ENCODE data around the gene GAS2.
"Not testable (repeated sequence)": the region's sequence is repeated elsewhere in the genome, so short reads cannot be mapped to it uniquely, and the experiment has no call there.

GAS2 gene

DNA sequence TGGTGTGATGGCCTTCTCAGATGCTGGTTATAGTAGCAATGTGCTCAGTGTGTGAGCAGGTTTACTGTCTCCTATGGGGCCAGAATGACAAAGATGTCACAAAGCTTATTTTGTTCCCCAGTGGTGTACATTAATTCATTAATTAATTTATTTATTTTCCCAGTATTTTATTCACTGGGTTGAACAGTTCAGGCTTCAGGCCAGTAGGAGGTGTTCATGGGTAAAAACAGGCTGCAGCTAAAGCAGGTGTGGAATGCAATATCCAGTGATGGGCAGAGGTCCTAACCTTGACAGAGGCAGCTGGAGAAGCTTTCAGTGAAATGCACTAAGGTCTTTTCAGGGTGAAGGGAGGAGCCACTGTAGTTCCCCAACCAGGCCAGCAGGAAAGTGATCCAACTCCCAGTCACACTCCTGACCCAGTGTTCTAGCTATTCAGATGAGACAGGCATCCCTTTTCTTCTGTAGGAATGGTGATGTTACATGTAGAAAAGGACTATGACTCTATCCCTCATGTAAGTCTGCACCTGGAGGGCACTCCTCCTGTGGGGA, 33.0 kb upstream of the GAS2 start:
- no peak for DNase-seq (ENCODE audit: extremely low read depth, low read depth)
- TF ChIP-seq, protein P1, sequence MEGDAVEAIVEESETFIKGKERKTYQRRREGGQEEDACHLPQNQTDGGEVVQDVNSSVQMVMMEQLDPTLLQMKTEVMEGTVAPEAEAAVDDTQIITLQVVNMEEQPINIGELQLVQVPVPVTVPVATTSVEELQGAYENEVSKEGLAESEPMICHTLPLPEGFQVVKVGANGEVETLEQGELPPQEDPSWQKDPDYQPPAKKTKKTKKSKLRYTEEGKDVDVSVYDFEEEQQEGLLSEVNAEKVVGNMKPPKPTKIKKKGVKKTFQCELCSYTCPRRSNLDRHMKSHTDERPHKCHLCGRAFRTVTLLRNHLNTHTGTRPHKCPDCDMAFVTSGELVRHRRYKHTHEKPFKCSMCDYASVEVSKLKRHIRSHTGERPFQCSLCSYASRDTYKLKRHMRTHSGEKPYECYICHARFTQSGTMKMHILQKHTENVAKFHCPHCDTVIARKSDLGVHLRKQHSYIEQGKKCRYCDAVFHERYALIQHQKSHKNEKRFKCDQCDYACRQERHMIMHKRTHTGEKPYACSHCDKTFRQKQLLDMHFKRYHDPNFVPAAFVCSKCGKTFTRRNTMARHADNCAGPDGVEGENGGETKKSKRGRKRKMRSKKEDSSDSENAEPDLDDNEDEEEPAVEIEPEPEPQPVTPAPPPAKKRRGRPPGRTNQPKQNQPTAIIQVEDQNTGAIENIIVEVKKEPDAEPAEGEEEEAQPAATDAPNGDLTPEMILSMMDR (IDR thresholded peaks at IDR 0.05; ENCODE audit: low read depth, low read length) = no peak

DNA sequence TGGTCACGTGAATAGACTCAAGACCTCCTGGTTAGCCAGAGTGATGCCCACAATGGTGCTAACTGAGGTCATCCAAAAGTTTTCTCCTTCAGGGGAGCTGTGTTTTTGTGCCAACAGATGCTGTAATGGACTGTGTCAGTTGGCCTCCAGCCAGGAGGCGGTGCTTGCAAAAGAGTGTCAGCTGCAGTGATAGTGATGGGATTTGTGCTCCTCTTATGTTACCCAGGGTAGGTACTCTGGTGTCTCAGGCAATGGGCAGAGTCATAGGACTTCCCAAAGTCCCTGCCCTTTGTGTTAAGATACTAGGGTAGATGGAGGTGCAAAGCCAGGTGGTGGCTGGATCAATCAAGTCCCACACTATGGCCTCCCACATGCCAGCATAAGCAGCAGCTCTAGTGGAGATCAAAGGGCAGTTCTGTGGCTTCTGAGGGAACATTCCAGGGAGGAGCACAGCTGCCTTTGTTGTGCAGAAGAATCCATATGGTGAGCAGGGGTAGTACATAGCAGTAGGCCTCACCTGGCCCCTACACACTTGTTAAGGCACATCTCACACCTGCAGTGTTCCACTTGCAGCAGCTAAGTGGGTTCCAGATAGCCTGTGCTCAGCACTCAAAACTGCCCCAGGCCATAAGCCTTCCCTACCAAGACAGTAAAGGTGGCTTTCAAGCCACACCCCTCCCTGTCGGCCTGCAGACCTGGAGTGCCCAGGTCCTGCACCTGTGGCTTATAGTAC, 31.3 kb upstream of the GAS2 start:
- no peak for DNase-seq (ENCODE audit: extremely low read depth, low read depth)
- TF ChIP-seq, protein P1 (IDR thresholded peaks at IDR 0.05; ENCODE audit: low read depth, low read length) = no peak

DNA sequence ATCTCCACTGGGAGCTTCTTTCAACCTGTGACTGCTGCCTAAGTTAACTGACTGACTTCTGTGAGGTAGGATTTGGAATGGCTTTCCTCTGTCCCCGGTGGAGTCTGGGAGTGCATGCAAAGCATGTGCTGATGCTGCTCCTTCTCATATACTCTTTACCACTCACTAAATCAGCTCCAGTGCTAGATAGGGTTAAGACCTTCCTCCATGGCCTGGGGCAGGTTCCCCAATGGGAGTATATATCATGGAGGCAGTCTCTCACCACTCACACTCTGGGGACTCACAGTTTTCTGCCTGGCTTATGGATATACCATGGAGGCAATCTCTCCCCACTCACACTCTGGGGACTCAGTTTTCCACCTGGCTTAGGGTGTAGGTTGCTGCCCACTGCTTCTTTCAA, 30.7 kb upstream of the GAS2 start:
- TF ChIP-seq, protein P1 (IDR thresholded peaks at IDR 0.05; ENCODE audit: low read depth, low read length) = no peak
- no peak for DNase-seq (ENCODE audit: extremely low read depth, low read depth)

DNA sequence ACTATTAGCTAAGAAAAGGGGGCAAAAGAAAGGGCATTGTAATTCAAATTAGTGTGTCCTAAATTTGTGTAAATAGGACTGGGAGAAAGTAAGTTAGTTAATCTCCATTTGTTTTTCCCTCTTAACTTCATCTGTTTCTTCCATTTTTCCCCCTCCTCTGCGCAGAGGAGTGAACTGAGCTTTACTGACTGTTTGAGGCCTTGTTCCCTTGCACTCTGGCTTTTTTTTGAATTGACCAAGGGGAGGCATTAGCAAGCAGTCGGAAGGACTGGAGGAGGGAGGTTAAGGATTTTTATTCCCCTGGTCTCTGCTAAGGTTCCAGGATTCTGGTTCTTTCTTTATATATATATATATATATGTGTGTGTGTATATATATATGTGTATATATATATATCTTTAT, 25.5 kb upstream of the GAS2 start:
- no peak for DNase-seq (ENCODE audit: extremely low read depth, low read depth)
- TF ChIP-seq, protein P1 (IDR thresholded peaks at IDR 0.05; ENCODE audit: low read depth, low read length) = no peak

DNA sequence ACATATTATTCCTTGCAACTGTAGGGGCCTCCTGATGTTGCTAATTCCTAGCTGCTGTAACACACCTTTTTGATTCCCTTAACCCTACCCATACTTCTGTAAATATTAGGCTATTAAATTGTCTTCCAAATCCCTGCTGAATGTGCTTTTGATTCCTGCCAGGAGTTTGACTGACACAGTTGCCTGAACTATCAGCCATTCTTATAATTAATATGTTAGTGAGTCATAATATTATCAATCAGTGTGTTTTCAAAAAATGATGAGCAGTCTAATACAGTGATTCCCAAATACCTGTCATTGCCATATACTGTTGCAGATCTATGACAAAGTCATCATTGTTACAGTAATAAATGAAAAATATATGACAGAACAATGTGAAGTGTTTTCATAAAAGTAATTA, 24.9 kb upstream of the GAS2 start:
- DNase-seq (ENCODE audit: extremely low read depth, low read depth) = no peak
- TF ChIP-seq, protein P1 (IDR thresholded peaks at IDR 0.05; ENCODE audit: low read depth, low read length) = no peak

DNA sequence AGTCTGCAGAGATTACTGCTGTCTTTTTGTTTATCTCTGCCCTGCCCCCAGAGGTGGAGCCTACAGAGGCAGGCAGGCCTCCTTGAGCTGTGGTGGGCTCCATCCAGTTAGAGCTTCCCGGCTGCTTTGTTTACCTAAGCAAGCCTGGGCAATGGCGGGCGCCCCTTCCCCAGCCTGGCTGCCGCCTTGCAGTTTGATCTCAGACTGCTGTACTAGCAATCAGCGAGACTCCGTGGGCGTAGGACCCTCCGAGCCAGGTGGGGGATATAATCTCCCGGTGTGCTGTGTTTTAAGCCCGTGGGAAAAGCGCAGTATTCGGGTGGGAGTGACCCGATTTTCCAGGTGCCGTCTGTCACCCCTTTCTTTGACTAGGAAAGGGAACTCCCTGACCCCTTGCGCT, 14.1 kb upstream of the GAS2 start:
- DNase-seq (ENCODE audit: extremely low read depth, low read depth) = not testable (repeated sequence)

DNA sequence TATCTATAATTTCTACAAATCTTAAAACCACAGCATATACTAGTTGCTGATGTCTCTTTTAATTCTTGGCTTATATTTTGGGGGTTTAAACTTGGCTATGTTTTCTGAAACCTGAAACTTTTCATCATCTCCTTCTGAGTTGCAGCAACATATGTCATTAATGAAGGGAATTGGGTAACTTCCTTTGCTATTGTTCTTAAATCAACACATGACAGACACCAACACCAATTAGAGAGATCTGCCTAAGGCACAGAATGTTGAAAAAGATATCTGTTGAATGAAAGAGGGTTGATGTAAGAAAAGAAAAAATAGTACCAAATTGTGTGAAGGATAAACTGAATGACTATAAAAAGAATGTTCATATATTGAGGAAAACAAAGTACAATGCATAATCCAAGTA, 10.3 kb upstream of the GAS2 start:
- TF ChIP-seq, protein P1 (IDR thresholded peaks at IDR 0.05; ENCODE audit: low read depth, low read length) = no peak
- DNase-seq (ENCODE audit: extremely low read depth, low read depth) = no peak

Data from AG09319 (cell line).